Effector memory CD4-positive, alpha-beta T cell (primary cell): ENCODE measurements around the gene RAP1A.
A peak's percentile ranks its signal among the peaks of the same experiment; 100 is the strongest.
"Not testable (repeated sequence)": the region's sequence is repeated elsewhere in the genome, so short reads cannot be mapped to it uniquely, and the experiment has no call there.

Experiments
- DNase-seq, 3 donors: peaks; one replicate each; pipeline ENCODE4 v3.0.0-alpha.2; 2020
- H3K27ac ChIP-seq: 2 replicates; pipeline ENCODE4 v1.7.0; 2013; ENCODE audit warnings: mild to moderate bottlenecking, low read length, moderate library complexity; ENCODE audit not compliant: insufficient read depth, poor library complexity, severe bottlenecking
- H3K27me3 ChIP-seq: replicated peaks from 2 replicates; pipeline ENCODE4 v1.7.0; 2013; ENCODE audit warnings: mild to moderate bottlenecking, low read length; ENCODE audit not compliant: insufficient read depth, control insufficient read depth, poor library complexity, severe bottlenecking
- H3K36me3 ChIP-seq: 2 replicates; pipeline ENCODE4 v1.7.0; 2013; ENCODE audit warnings: mild to moderate bottlenecking, low read length, moderate library complexity; ENCODE audit not compliant: control insufficient read depth, insufficient read depth
- H3K4me1 ChIP-seq: 2 replicates; pipeline ENCODE4 v1.7.0; 2013; ENCODE audit warnings: low read length, mild to moderate bottlenecking; ENCODE audit not compliant: control insufficient read depth, insufficient read depth, poor library complexity, severe bottlenecking
- H3K4me3 ChIP-seq: 2 replicates; pipeline ENCODE4 v1.7.0; 2013; ENCODE audit warnings: low read length, low read depth, mild to moderate bottlenecking; ENCODE audit not compliant: insufficient read depth, poor library complexity, severe bottlenecking
- H3K9me3 ChIP-seq: 2 replicates; pipeline ENCODE4 v1.7.0; 2013; ENCODE audit warnings: mild to moderate bottlenecking, low read length, moderate library complexity; ENCODE audit not compliant: control insufficient read depth

Gene RAP1A

GRCh38 chr1:111622166-111622565 is 2.6 kb downstream of the RAP1A start:
- no peaks in the 10 kb centered on the region for H3K9me3 ChIP-seq
- peak overlapping the region; percentile 87 for H3K27ac ChIP-seq
- H3K4me1 ChIP-seq, result peaks cover 37% of the 10 kb centered on the region
- H3K4me3 ChIP-seq, result peak overlapping the region; percentile 14
- no peak for DNase-seq
- H3K27me3 ChIP-seq, result no peaks in the 10 kb centered on the region
- no peaks in the 10 kb centered on the region for H3K36me3 ChIP-seq

DNA sequence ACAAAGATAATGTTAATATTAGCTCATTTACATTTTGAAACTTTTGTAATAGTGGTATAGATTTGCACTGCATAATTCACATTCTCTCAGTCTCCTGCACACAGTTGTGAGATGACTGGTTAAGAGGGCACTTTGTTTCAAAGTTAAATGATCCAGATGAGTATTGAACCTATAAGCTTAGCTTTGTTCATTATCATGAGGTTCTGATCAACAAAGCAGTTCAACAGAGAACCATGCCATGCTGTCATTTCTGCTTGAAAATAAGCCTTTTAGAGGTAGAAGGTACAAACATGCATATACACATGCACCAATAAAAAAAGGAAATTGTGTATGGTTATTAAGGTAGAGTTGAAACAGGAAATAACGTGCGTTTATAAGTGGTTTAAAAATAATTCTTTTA is 4.8 kb downstream of the RAP1A start:
- no peaks in the 10 kb centered on the region for H3K9me3 ChIP-seq
- peak overlapping the region; percentile 26 for H3K4me3 ChIP-seq
- DNase-seq, result no peak
- peaks cover 38% of the 10 kb centered on the region for H3K4me1 ChIP-seq
- no peaks in the 10 kb centered on the region for H3K27me3 ChIP-seq
- H3K27ac ChIP-seq, result peak overlapping the region; percentile 87
- H3K36me3 ChIP-seq, result no peaks in the 10 kb centered on the region

DNA sequence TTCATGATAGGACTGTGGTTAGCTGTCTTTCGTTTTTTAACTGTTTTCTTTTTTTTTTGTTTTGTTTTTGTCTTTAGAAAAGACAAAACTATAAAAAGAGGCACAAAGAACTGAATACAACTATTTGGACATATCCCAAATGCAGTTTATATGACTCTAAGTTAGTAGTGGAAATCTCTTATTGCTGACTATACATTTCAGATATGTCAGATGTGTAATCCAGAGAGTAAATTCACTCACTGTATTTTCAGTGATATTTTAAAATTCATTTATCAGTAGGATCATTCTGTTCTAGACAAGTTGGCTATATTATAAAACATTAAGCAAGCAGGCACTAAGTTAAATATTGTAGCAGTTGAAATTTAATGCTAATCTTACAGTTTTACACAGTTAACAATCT is 5.7 kb downstream of the RAP1A start:
- Histone ChIP-seq H3K27ac (peak overlapping the region; percentile 87), H3K4me1 (peaks cover 46% of the 10 kb centered on the region), H3K27me3 (no peaks in the 10 kb centered on the region), H3K36me3 (no peaks in the 10 kb centered on the region), H3K9me3 (no peaks in the 10 kb centered on the region), H3K4me3 (peak overlapping the region; percentile 26)
- no peak for DNase-seq

DNA sequence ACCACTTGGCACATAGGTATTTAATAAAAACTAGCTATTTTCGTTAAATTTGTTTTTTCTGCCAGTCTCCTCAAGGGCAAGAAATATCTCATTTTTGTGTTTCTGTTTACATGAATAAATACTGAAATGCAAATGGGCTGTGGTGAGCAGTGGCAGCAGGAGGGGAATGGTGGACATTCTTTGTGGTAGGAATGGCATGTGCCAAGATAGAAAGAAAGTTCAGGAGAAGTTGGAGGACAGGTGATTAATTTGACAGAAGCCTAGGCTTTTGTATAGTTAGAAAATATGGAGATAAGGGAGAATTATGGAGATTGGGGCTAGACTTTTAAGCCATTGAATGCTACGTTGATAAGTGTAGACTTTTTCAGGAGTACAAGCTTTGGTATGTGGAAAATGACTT is 8.6 kb downstream of the RAP1A start:
- Histone ChIP-seq H3K27ac (peak overlapping the region; percentile 11), H3K27me3 (no peaks in the 10 kb centered on the region), H3K4me3 (peak overlapping the region; percentile 13), H3K36me3 (no peaks in the 10 kb centered on the region), H3K9me3 (no peaks in the 10 kb centered on the region), H3K4me1 (peaks cover 45% of the 10 kb centered on the region)
- DNase-seq, result no peak

DNA sequence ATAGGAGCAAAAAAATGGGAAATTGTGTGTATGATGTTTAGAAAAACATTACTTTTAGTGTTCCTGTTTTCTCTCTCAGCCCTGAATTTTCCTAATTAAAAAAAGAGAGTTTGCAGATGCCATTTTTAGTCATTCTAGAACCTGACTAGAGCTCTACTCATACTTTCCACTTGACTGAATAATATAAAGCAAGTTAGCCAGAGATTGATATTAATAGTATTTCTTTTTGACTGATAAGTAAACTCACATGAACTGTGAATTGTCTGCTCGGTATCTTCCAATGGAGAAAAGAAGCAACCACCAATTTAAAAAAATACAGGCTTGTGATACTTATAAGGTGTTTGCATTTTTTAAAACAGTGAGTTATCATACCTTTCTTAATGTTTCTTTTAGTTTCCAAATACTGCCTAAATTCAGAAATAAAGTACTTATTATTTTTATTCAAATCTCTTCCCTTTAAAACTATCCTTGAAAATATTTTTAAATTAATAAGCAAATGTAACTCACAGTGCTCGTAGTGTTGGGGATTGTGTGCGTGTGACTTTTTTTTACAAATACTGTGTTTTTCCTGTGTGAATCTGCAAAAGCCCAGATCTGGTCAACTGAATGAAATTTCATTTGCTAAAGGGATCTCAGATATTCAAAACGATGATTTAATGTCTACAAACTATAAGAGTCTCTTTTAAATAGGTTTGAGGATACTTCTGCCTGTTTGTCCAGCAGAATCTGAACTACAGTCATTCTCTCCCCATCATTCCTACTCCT is 9.8 kb downstream of the RAP1A start:
- H3K9me3 ChIP-seq, result no peaks in the 10 kb centered on the region
- H3K4me1 ChIP-seq, result peaks cover 44% of the 10 kb centered on the region
- H3K36me3 ChIP-seq, result no peaks in the 10 kb centered on the region
- H3K27me3 ChIP-seq, result no peaks in the 10 kb centered on the region
- H3K27ac ChIP-seq, result peak overlapping the region; percentile 11
- no peak for DNase-seq
- H3K4me3 ChIP-seq, result no peak overlapping the region

GRCh38 chr1:111630567-111630966 is 11.0 kb downstream of the RAP1A start:
- Histone ChIP-seq H3K4me1 (peaks cover 42% of the 10 kb centered on the region), H3K27me3 (no peaks in the 10 kb centered on the region), H3K9me3 (no peaks in the 10 kb centered on the region), H3K4me3 (no peak overlapping the region), H3K36me3 (no peaks in the 10 kb centered on the region), H3K27ac (no peak overlapping the region)
- DNase-seq, result no peak

DNA sequence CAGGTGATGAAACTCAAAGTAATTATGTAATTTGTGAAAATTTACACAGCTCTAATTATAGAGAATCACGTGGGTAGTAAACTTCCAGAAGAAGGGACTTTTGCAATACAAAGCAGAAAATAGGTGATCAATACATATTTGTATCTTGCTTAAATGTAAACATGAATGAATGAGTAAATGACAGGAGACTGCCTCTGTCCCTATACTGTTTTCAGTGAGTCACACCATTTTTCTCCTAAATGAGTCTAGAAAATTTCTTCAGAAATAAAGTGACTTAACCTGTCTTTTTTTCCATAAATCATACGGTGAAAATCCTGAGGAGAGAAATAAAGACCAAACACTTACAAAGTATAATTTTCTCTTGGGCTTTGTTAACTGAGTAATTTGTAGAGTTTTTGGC is 11.9 kb downstream of the RAP1A start:
- peaks cover 42% of the 10 kb centered on the region for H3K4me1 ChIP-seq
- H3K9me3 ChIP-seq, result no peaks in the 10 kb centered on the region
- no peak overlapping the region for H3K4me3 ChIP-seq
- no peaks in the 10 kb centered on the region for H3K27me3 ChIP-seq
- DNase-seq, result no peak
- no peaks in the 10 kb centered on the region for H3K36me3 ChIP-seq
- H3K27ac ChIP-seq, result no peak overlapping the region

GRCh38 chr1:111632771-111633170 is 13.2 kb downstream of the RAP1A start:
- H3K27ac ChIP-seq, H3K4me3 ChIP-seq, H3K9me3 ChIP-seq, H3K36me3 ChIP-seq, DNase-seq, H3K27me3 ChIP-seq: not testable (repeated sequence)
- peaks cover 42% of the 10 kb centered on the region for H3K4me1 ChIP-seq

- DNase-seq, result no peak
- peaks cover 36% of the 10 kb centered on the region for H3K4me1 ChIP-seq
These were observed 14.2 kb downstream of the RAP1A start for GRCh38 chr1:111633736-111634247.

GRCh38 chr1:111635324-111636009 is 15.9 kb downstream of the RAP1A start:
- H3K27me3 ChIP-seq, result no peaks in the 10 kb centered on the region
- no peaks in the 10 kb centered on the region for H3K36me3 ChIP-seq
- DNase-seq, result no peak
- H3K4me1 ChIP-seq, result peaks cover 21% of the 10 kb centered on the region
- H3K9me3 ChIP-seq, result no peaks in the 10 kb centered on the region
- no peak overlapping the region for H3K4me3 ChIP-seq
- no peak overlapping the region for H3K27ac ChIP-seq

More at GRCh38 chr1:111633736-111634247, 14.2 kb downstream of the RAP1A start:
- Histone ChIP-seq H3K27me3 (no peaks in the 10 kb centered on the region), H3K9me3 (no peaks in the 10 kb centered on the region), H3K4me3 (no peak overlapping the region), H3K27ac (no peak overlapping the region), H3K36me3 (no peaks in the 10 kb centered on the region)
